ENCODE measurements around the gene CLDN24.

GRCh38 chr4:183330841-183331240 is 8.6 kb upstream of the CLDN24 start:
- TF ChIP-seq CTCF (IDR thresholded peaks at IDR 0.05), result no peak
- TF ChIP-seq CREM (CRISPR knock-in tag; IDR thresholded peaks at IDR 0.05), result no peak
- no peak for TF ChIP-seq E2F1 (CRISPR knock-in tag; IDR thresholded peaks at IDR 0.05)
- TF ChIP-seq, protein P1, sequence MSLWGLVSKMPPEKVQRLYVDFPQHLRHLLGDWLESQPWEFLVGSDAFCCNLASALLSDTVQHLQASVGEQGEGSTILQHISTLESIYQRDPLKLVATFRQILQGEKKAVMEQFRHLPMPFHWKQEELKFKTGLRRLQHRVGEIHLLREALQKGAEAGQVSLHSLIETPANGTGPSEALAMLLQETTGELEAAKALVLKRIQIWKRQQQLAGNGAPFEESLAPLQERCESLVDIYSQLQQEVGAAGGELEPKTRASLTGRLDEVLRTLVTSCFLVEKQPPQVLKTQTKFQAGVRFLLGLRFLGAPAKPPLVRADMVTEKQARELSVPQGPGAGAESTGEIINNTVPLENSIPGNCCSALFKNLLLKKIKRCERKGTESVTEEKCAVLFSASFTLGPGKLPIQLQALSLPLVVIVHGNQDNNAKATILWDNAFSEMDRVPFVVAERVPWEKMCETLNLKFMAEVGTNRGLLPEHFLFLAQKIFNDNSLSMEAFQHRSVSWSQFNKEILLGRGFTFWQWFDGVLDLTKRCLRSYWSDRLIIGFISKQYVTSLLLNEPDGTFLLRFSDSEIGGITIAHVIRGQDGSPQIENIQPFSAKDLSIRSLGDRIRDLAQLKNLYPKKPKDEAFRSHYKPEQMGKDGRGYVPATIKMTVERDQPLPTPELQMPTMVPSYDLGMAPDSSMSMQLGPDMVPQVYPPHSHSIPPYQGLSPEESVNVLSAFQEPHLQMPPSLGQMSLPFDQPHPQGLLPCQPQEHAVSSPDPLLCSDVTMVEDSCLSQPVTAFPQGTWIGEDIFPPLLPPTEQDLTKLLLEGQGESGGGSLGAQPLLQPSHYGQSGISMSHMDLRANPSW (CRISPR knock-in tag; conservative IDR thresholded peaks at IDR 0.05; ENCODE audit: low read depth), result no peak
- no peak for TF ChIP-seq USF2 (CRISPR knock-in tag; IDR thresholded peaks at IDR 0.05)
- no peak for TF ChIP-seq SMAD3 (CRISPR knock-in tag; IDR thresholded peaks at IDR 0.05; ENCODE audit: borderline replicate concordance)
- no peak for TF ChIP-seq JUN (CRISPR knock-in tag; IDR thresholded peaks at IDR 0.05)
- TF ChIP-seq TP53 (CRISPR knock-in tag; IDR thresholded peaks at IDR 0.05), result no peak
- no peak for TF ChIP-seq ETV6 (CRISPR knock-in tag; IDR thresholded peaks at IDR 0.05)
